ENCODE results near the gene NR1D1.

Gene NR1D1

DNA sequence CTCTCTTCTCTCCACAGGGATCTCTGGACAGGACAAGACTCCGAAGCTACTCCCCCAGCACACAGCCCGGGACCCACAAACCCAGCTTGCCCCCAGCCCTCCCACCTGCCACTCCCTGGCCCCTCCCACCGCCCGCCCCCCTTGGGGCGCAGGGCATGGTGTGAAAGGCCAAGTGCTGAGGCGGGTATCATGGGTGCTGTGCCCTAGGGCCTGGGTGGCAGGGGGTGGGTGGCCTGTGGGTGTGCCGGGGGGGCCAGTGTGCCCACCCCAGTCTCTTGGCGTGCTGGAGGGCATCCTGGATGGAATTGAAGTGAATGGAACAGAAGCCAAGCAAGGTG, 26.2 kb downstream of the NR1D1 start:
- no peak for FAIRE-seq

DNA sequence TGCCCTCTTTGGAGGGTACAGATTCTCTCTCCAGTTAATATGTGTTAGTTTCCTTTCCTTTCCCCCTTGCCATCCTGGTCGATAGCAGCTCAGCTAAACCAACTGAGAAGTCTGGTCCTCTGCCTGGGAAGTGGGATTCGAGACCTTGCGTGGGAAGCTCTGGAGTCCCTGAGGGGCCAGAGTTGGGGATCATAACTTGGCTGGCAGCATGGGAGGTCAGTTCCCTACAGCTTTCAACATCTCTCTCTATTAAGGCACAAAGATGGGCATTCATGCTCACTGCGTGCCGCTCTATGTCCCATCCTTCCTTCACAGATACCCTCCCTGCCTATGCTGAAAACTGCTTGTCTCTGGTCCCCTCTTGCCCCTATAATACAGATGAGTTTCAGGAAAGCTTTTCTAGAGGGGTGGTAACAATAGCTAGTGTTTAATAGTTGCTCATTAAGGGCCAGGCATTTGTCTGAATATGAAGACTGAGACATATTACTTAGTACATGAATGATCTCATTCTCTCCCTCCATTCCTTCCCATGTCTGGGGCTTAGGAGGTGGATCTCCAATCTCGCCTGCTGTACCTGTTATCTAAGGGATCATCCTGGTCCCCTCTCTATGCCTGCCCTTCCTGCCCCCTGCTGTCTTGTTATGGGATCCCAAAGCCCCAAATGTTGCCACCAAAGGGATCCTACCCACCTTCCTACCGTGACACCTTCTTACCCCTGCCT, 26.8 kb downstream of the NR1D1 start:
- FAIRE-seq = no peak

DNA sequence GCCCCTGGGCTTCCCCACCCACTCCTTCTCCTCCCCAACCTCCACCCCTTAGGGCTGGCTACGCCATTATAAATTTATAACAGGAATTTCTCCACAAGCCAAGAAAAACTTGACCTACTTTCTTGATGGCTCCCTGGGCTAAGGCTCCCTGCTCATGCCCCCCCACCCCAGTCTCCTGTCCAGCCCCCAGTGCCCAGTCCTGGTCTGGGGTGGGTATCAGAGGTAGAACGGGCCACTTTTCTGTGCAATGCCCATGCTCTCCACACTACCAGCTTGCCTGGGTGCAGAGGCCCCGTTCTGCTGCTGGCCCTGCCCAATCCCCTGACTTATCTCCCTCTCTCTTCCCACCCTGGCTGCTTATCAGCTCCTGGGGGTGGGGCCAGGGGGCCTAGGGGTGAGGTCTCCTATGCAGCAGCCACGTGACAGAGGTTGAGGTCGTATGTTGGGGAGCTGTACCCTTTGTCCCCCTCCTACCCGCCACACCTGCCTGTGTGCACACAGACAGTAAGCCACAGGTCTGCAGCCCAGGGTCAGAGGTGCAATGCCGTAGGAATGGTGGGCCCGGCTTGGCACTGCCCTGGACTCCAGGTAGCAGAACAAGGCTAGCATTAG, 27.5 kb downstream of the NR1D1 start:
- no peak for FAIRE-seq

DNA sequence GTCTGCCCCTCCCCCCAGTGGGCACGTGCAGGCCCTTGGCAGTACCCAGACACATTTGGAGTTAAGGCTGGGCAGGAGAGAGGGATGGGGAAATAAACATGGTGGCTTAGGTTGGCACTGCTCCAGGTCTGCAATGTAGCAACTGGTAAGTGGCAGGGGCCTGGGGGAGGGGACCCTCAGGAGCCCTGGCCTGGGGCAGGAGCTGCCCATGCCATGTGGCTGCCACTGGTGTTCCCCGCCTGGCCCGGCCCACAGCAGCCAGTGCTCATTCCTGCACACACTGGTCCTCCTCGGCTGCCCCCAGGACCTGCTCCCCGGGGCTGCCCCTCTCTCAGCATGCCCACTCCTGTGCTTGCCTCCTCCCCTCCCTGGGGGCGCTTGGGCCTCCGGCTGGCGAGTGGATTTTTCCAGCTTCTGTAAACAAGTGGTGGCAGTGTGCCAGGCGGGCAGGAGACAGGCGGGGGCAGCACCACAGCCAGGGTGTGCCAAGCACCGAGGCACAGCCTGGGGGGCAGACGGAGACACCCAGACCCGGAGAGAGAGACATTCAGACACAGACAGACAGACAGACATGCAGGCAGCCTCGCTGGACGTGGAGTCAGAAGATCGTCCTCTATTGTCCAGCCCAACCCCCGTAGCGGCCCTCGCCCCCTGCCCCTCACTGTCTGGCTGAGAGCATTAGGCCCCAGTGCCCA, 28.2 kb downstream of the NR1D1 start:
- FAIRE-seq = no peak

DNA sequence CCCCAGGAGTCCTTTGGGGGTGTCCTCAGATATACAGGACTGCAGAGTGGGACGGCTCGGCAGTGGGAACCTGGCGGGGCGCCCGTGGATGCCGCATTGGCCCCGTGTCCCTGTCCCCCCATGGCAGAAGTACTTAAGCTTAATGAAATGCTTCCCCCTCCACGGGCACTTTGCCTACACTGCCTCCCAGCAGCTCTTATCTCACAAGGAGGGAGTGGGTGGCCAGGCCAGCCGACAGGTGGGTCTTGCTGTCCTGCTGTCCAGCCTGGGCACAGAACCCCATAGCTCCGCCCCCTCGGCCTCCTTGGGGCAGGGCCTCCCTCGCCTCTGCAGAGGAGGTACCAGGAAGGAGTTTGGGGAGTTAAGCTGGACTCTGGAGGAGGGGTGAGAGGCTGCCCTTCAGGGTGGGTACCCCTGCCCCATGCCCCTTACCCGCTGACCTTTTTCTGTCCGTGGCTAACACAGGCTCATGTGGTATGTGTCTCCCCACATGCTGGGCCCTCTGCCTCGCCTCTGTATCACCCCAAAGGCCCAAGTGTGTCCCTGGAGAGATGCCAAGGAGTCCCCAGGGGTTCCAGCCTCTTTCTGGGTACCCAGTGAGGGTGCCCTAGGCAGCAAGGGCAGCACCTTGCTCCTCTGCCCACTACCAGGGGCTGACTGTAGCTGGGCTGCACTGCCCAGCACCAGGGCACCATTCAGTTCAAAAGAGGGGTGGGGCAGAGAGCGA, 28.9 kb downstream of the NR1D1 start:
- FAIRE-seq = no peak

DNA sequence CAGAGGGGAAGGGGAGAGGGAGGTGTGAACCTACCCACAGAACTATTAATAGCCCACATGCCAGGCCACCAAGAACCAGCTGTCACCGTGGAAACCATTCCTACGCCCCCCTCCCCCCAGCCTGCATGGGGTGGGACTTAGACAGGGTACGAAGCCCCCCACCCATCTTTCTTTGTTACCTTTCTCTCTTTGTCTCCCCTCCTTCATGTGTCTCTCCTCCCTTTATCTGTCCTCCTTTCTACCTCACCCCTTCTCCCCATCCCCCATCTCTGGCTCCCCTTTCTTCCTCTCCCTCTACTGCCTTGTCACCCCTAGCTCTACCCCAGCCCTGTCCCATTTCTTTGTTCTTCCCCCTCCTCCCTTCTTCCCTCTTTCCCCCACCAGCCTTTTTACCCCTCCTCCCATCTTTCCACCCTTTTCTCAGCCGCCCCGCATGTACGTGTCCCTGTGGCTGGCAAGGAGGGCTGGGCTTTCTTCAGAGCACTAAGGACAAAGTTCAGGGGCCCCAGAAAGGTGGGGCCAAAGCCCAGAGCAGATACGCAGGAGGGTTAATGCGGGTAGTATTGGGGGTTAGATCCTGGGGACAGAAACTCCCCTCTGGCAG, 29.6 kb downstream of the NR1D1 start:
- FAIRE-seq = no peak

DNA sequence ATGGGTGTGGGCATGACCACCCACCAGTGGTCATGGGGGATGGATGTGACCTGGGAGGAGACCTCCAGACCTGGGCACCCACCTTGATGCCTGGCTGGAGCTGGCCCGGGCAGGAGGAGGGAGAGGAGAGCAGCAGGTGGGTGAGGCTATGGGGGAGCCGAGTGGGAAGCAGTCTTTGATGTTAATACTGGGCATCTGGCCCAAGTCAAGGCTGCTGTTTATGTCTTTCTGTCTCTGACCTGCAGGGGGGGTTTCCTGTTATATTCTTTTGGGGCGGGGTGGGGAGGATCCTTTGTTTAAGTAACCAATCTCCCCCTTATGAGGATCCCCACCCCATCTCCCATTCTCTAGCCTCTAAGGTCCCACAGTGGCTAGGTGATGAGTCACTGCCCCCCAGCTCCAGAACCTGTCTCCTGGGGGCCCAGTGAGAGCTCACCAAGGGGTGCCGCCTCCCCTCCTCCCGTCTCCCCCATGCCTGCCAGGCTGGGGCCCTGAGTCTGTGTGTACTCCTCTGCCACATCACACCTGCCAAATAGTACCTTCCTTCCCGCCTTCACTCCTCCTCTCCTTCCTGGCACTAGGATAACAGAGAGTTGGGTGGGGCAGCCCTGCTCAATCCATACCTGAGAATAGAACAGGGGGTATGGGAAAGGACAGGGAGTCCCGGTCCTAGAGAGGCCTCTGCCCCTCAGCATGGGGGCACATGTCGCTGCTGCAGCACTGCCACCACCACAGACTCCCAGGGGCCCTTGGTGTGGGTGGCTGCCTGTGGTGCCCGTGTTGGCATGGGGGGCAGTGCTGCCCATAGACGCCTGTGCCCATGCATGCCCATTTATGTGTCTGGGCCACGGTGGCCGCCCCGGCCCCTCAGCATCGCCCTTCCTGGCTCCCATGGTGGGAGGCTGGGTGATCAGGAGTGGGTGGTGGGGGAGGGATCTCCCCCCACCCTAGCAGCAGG, 30.4 kb downstream of the NR1D1 start:
- no peak for FAIRE-seq

DNA sequence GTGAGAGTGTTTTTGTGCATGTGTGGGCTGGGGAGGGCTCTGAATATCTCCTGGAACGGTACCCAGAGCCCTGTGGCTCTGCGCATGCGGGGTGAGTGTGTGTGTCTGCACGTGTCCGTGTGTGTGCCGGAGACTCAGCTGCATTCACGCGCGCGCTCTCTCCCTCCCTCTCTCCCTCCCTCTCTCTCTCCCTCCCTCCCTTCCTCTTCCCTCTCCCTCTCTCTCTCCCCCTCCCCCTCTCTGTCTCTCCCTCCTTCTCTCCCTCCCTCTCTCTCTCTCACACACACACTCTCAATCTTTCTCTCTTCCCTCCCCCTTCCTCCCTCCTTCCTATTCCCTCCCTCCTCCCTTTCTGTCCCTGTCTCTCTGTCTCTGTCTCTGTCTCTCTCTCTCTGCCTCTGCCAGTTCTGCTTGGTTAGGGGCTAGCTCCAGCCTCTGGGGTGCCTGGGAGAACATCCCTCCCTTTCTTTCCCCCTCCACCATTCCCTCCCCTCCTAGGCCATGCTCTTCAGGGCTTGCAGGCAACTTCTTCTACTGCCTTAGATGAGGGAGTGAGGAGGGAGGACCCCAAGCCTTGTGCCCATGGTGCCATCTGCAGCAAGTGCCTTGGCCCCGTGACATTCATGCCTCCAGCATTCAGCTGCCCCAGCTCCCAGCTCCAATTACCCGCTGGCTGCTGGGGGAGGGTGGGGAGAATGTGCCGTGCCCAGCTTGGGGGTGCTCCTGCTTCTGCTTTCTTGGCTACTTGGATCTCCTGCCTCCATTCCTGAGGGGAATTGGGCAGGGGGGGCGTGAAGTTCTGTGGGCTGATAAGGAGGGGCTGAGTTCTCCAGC, 31.3 kb downstream of the NR1D1 start:
- FAIRE-seq = no peak

DNA sequence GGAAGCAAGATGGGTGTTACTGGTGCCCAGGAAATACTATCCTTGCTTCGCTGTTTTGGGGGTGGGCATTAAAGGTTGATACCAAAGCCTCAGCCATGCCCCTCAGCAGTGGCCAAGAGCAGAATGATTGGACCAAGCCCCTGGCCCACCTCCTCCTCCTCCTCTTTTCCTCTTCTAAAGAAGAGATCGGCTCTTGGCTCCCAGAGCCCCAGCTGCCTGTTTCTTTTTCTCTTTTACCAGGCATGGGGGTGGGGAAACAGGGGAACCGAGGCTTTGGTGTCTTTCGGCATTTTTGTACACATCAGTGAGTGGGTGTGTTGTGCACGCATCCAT, 31.8 kb downstream of the NR1D1 start:
- no peak for FAIRE-seq

DNA sequence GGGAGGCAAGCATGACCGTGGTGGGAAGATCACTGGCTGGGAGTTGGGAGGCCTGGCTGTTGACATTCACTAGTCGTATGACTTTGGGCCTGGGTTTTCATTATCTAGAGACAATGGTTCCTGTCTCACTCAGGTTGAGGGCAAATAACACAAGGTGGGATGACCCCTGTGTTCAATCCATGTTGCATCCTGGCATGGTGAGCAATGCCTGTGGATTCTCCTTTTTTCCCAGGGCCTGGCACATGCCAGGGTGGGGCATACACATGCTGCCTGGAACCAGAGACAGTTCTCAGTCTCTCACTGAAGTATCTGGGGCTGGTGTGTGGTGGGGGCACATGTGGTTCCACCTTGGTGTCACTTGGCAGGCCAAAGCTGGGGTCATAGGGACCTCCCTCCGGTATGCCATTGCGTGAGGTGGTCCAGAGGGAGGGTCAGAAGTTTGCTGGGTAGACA, 32.2 kb downstream of the NR1D1 start:
- FAIRE-seq = no peak

DNA sequence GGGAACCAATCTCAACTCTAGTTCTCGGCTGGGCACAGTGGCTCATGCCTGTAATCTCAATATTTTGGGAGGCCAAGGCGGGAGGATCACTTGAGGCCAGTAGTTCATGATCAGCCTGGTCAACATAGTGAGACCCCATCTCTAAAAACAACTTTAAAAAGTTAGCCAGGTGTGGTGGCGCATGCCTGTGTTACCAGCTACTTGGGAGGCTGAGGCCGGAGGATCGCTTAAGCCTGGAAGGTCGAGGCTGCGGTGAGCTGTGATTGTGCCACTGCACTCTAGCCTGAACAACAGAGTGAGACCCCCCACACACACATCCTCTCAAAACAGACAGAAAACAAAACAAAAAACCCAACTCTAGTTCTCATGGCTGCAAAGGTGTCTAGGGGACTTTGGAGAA, 32.7 kb downstream of the NR1D1 start:
- no peak for FAIRE-seq

DNA sequence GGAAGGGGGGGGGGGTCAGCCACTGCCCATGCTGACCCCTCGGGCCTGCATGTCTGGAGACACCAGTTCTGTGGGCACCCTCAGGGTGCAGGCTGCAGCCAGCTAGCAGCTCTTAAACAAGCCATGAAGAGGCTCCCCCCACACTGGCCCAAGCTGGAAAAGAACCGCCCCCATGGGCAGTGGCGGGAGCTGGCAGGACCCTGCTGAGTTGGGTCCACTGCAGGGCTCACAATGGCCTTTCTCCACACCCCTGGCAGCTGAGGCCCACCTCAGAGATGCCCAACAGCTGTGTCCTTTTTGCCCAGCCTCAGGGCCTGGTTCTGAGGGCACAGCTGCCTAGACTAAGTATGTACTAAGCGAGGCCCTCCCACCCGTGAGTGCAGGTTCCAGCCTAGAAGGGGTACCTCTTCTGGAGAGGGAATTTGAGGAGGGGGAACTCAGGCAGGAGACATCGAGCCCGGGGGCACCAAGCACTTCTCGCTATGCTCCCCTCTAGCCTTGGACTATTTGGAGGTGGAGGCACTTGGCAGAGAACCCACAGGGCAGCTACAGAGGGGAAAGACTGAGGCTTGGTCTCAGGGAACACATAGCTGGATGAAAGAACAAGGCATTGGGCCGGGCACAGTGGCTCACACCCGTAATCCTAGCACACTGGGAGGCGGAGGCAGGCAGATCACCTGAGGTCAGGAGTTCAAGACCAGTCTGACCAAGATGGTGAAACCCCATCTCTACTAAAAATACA, 34.4 kb downstream of the NR1D1 start:
- FAIRE-seq = no peak

DNA sequence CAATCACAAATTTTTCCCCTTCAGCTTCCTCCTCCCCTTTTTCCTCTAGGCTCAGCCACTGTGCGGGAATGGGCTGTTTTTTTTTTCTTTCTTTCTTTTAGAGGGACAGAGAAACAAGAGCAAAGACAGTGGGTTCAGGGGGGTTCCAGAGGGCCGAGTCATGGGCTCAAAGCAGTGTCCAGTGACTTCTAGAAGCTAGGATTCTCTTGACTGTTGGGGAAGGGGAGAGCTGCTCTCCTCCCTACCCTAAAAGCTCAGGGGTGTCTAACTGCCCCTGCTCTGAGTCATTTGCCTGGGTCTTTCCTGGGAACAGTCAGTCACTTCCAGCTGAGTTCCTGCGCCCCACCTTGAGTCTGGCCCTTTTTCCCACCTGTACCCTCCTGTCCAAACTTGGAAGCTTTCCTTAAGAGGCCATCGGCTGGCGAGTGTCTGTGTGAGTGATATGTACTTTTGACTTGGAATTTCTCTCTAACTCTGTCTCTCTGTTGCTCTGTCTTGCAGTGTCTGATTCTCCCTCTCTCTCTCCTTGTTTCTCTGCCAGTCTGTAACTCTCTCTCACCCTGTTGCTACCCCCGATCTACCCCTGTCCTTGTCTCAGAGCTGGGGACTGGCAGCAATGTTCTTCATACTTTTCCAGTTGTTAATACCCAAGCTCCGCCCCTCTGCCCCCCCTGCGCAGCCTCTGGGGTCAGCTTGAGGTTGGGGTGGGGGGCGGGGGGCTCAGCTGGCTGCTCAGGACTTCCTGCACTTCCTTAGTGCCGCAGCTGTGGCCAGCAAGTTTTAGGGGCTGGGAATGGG, 35.2 kb downstream of the NR1D1 start:
- no peak for FAIRE-seq

DNA sequence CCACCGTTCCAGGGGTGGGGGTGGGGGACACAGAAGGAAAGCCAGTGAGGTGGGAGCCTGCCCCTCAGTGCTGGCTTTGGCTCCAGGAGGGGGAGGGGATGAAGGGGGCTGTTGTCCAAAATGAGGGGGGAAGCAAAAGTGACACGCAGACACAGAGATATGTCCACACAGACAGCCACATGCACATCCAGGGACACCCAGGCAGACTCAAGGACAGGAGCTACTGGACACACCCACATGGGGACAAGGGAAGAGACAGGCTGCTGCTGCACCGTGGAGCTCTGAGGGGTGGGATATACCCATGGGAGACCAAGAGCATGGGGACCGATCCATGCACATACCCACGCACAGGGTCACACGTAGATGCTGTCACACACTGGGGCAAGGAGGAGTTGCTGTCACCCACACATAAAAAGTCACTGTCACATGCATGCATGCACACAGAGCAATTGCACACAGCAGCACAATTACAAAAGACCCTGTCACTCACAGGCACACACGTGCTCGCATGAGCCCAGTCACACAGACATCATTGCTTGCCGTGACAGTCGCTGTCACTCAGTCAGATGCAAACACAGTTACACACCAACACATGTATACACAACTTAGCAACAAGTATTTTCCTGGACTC, 36.4 kb downstream of the NR1D1 start:
- no peak for FAIRE-seq

DNA sequence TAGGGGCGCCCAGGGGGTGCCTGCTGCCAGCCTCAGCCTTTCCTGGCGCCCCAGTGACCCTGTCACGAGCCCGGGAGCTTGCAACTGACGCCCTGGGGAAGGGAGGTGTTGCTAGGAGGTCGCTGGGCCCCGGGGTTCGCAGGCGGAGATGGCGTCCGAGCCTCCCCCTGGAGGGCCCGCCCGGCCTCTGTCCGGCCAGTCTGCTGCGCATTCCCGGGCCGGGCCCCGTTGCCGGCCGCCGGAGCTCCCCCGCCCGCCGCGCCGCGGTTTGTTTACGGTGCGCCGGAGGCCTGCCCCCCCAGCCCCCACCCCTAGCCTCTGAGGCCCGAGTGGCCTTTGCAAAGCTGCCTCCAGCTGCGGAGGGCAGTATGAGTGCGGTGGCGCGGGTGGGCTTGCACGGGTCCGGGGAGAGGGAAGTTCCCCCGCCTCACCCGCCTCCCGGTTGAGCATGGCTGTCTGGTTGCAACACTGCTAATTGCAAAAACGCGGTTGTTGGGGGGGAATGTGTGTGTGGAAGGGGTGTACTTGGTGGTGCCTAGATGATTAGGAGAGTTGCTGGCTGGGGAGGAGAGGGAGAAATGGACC, 37.1 kb downstream of the NR1D1 start:
- FAIRE-seq = no peak

DNA sequence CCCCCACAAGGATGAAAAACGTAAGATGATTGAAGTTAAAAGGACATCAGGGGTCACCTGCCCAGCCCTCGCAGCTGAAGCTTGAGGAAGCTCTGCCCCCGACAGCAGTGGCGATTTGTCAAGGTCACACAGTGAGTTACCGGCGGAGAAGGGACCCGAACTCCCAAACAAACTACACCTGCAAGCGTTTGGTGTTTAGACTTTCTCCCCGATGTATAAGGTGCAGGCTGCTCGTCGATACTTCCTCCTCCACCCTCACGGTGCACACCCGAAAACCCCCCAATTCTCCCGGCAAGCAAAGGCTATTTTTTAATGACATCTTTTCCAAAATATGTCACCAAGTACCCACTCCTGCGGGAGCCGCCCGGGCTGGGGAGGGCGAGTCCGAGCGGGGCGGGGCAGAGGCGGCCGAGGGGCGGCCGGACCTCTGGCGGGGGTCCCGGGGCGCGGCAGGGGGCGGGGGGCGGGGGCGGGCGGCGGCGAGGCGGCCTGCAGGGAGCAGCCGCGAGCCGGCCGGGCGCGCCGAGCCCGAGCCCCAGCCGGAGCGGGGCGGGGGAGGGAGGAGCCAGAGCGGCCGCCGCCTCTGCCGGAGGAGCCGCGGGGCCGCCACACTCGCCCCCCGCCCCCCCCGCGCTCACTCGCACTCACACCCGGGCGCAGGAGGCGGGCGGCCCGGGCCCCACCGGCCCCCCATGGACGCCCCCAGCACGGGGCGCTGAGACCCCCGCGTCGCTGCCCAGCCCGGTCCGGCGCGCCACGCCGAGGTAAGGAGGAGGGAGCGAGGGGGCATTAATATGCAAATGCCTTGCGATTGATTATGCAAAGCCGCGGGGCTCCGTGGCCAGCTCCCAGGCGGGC, 37.8 kb downstream of the NR1D1 start, which contains the start of gene THRA:
Gene THRA, plus strand, starts transcription at position 637 of the 858 bp plus-strand sequence. CDS start 11,524 bp downstream, outside the sequence.
- no peak for FAIRE-seq

DNA sequence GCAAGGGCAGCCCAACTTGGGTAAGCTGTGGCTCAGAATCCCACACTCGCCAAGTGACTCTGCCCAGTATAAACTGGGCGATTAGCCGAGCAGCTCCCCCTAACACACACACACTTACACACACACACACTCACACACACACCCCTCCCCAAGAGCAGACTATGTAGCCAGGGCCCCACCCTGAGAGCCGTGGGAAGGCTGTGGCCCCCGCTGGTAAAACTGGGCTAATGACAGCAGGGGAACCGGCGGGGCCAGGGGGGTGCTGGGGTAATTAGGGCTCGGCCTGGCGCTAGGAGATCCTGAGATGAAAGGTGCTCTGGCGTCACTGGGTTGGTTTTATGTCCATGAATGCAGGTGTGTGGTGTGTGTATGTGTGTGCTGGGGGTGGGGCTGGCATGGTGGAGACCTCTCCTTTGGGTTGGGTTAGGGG, 38.8 kb downstream of the NR1D1 start:
- no peak for FAIRE-seq

All from A204.1 (cell line).